HG03066 (cell line): Measurements from ENCODE around the gene CASKIN2.

Source experiments
- ATAC-seq: cut with Tn5 transposase; IDR thresholded peaks from one replicate; pipeline ENCODE4 v1.9.1; 2021; ENCODE audit warnings: low read depth; ENCODE audit not compliant: unreplicated experiment

CASKIN2 gene

DNA sequence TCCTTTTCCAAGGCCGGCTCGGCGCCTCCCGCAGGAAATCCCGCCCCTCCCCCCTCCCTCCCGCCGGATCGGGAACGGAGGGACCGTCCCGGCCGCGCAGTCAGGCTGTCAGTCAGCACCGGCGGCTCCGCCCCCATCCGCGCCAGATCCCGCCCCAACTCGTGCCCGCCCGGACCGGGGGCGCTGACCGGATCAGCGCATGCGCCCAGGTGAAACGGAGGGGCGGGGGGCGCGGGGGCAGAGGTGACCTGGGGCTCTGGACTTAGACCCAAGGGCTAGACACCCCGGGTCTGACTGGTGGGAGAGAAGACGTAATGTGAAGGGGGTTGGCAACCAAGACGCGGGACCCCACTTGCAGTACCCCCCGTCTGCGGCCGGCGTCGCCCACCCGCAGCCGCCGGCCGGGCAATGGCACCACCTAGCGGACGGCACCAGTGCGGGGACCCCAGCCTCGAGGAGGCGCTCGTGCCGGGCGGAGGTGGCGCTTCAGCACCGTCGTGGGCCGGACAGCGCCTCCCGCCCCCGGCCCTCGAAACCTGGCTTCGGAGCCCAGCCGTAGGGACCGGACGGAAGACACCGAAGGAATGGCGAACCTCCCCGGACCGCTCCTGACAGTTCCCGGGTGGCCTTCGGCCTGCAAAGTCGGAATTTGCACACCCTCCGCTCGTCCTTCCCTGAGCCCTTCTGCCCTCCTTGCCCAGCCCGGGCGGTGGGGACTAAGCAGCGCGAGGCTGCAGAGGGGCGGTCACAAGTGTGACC, at the start of gene CASKIN2:
Gene CASKIN2, minus strand, starts transcription at position 42 of the 759 bp plus-strand sequence. CDS start 1,733 bp downstream, outside the sequence.
- peak; percentile 39 for ATAC-seq

DNA sequence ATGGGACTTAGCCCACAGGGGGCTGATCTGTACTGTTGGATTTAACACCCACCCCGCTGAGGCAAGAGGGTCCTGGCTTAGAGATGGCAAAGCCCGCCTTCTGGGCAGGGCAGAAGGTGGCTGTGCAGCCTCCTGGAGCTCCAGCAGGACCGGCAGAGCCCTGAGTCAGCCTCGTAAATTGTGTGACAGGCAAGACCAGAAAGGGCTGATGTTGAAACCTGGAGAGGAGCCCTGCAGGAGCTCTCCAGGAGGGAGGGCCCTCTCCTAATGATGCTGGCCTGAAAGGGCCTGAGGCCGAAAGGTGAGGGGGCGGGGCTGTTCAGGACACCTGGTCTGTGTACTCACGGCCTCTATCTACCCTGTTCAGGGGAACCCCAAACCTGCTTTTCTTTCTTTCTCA, 49.7 kb upstream of the CASKIN2 start:
- ATAC-seq: no peak

- no peak for ATAC-seq
Observed at GRCh38 chr17:75564195-75564594, 48.9 kb upstream of the CASKIN2 start.

DNA sequence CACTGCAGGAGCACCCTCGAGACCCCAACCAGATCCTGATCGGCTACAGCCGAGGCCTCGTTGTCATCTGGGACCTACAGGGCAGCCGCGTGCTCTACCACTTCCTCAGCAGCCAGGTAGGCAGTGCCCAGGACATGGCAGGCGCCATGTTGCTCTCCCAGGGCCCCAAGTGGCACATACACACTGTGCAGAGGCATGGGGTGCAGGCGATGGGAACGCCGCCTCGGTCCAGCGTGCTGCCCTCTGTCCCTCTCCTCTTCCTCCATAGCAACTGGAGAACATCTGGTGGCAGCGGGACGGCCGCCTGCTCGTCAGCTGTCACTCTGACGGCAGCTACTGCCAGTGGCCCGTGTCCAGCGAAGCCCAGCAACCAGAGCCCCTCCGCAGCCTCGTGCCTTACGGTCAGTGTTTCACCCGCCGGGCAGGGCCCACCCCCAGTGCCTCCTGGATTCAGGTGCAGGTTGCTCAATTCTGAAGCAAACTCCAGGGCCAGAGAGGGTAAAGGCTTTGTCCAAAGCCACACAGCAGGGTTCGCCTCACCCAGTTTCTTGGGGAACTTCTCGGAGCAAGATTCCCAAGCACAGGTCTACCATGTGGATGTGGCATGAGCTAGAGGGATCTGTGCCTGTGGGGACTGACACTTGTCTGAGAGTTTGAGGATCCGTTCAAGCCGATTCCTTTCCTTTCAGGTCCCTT, 47.9 kb upstream of the CASKIN2 start:
- no peak for ATAC-seq

DNA sequence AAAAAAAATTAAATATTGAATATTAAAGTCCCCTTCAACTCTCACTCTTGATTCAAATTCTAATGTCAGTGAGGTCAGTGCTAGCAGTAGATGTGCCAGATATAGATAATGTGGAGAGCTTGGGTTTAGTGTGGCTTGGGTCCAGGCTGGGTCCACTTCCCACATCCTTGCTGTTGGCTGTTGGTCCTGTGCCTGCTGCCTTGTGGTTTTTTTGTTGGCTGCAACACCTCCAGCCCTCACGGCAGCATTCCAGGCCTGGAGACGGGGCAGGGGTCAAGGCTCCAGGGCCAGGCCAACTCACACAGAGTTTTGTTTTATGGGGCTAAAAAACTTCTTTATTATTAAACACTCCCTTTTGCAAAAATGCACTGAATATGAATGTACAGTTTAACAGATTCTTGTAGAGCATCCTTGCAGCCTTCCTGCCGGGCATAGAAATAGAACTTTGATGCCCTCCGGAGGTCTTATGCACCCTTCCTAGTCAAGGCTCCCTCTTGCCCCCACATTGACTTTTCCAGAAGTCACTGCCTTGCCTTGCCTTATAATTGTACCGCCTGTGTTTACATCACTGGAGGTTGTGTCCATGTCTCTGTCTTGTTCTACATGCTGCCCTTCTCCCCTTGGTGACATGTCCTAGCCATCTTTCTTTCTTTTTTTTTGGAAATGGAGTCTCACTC, 46.7 kb upstream of the CASKIN2 start:
- no peak for ATAC-seq

DNA sequence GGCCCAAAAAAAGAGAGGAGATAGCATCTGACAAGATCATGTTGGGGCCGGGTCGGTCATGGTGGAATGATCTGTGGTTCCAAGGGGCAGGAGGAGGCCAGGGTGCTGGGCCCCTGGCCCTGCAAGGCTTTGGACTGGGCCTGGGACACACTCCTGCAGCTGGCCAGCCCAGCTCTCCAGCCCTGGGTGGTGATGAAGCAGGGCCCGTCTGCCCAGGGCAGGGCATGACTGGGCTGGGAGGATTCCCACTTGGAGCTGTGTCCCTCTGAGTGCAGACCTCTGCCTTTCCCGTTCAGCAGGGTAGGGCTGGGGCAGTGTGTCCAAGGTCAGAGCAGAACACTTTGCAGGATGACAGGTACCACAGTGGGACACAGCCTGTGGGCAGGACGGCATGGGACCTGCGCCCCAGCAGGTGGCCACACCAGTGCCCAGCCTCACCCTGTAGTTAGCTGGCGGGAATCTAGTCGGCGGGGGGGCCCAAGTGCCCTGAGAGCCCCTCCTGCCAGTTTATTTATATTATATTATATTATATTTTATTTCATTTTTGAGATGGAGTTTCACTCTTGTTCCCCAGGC, 44.7 kb upstream of the CASKIN2 start:
- no peak for ATAC-seq

DNA sequence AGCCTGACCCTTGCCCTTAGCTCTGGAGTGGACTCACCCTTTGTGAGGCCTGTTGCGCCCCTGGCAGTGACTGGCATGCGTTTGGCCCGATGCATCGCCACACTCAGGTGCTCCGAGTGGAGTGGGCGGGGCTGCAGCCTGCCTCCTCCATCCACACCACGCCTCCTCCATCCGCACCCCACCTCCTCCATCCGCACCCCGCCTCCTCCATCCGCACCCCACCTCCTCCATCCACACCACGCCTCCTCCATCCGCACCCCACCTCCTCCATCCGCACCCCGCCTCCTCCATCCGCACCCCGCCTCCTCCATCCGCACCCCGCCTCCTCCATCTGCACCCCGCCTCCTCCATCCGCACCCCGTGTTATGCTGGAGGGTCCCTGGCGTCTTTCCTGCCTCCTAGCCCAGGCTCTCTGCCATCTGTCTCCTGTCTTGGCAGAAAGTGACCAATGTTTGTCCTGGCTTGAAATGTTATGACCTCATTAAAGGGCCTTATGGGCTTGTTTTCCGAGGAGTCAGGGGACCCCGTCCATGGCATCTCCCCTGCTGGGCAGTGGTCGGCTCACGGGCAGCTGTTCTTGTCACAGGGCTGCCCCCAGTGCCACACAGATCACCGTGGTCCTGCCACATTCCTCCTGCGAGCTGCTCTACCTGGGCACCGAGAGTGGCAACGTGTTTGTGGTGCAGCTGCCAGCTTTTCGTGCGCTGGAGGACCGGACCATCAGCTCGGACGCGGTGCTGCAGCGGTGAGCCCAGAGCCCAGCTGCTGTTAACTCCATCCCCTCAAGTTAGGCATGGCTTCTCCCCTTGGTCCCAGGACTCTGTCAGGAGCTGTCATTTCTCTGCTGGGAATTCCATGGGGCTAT, 43.6 kb upstream of the CASKIN2 start:
- no peak for ATAC-seq

GRCh38 chr17:75557852-75558665, 42.7 kb upstream of the CASKIN2 start:
- ATAC-seq: no peak

DNA sequence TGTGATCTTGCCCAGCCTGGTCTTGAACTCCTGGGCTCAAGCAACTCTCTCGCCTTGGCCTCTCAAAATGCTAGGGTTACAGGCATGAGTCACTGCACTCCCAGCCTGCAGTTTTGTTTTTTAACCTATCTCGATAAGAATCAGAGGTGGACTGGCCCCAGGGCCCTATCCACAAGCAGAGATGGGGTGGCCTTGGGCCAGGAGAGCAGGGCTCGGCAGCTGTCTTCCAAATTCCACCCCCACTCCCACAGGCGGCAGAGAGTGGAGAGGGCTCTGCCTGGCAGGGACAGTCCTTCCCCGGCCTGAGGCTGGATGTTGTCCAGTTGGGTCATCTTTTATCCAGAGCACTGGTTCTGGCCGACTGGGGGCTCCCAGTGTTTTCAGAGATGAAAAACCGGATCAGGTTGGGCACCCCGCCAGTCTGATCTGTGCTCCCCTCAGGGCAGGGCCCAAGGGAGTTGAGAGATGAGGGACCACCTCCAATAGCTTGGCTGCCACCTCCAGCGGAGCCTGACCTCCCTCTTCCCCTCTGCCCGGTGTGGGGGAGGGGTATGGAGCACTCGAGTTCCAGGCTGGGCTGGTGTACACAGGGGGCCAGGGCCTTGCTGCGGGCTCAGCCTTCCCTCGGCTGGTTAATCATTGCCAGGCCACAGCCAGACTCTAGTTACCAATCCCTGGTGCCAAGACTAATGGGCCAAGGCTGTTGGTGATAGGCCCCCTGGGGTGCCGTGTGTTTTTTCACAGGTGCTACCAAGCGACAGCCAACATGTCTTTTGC, 41.9 kb upstream of the CASKIN2 start:
- no peak for ATAC-seq

GRCh38 chr17:75555679-75556153, 40.4 kb upstream of the CASKIN2 start:
- no peak for ATAC-seq

DNA sequence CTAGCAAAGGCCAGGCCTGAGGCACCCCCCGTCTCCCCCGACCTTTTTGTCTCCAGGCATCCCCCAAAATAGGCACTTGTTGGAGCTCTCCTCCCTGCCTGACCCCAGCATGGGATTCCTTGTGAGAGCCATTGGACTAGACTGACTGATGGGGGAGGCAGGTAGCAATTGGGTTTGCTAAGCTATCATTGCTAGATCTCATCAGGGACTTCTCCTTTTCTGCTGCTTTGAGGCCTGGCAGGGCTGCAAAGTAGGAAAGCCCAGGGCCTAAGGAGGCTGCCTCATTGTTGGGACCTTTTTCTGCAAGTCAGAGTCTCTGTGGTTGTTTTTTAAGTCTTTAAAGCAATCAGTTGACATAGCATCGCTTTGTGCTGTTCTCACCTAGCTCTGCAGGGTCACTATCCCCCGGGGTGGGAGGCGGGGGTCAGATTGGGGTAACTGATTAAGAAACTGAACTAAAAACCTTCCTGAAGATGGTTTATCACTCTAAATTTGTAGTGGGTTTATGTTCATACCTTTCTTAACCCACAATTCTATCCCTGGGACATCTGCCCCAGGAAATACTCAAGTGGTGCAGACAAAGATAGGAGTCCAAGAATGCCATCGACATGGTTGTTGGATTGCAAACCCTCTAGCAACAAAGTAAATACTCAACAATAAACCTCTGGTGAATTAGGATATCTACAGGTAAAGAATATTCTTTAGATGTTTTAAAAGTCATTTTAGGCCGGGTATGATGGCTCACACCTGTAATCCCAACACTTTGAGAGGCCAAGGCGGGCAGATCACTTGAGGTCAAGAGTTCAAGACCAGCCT, 38.2 kb upstream of the CASKIN2 start:
- no peak for ATAC-seq

DNA sequence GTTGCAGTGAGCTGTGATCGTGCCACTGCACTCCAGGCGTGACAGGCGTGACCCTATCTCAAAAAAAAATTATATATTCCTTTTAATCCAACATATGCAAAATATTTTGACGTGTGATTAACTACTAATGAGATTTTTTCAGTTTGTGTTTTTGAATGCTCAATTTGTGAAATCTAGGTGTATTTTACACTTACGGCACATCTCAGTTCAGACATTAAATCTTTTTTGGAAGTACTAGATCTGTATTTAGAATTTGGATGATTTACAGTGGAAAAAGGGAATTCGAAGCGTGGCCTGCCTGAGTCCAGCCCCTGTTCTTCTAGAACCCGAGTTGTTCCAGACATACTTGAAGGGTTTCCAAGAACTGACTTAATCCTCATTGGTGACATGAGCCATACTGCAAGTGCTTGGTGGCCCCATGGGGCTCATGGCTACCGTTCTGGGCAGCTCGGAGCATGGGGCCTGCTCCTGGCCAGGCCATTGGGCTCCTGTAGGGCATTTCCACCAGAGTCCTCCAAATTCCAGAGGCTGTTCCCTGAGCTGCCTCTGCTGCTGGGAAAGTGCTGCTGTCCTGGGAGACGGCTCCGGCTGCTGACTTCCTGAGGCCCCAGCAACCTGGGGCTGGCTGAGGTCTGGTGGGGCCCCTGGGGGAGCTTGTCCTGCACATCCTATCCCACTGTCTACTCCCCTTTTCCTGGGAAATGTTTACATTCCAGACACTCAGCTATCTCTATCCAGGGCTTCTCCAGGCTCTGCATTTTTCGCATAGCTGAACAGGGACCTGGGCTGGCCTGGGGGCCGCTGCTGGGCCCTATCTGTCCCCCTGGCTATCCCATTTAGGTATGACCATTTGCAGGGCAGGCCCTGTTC, 37.3 kb upstream of the CASKIN2 start:
- no peak for ATAC-seq

DNA sequence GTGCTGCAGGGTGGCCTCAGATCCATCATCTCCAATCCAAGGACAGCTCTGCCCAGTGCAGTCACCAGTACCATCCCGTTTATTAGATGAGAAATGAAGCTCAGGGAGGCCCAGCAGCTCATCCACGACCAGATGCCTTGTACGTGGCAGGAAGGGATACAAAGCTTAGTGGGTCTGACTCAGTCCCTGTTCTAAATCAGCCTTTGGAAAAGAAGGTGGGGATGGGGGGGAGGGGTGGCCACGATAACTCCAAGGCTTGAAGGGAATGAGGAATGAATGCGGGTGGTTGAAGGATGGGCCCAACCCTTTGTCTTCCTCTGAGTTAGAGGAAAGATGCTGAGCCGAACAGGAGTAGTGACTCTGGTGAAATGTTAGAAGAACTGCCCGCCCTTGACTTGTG, 35.9 kb upstream of the CASKIN2 start:
- no peak for ATAC-seq

- ATAC-seq: no peak
Observed at GRCh38 chr17:75550139-75550465, 34.8 kb upstream of the CASKIN2 start.

DNA sequence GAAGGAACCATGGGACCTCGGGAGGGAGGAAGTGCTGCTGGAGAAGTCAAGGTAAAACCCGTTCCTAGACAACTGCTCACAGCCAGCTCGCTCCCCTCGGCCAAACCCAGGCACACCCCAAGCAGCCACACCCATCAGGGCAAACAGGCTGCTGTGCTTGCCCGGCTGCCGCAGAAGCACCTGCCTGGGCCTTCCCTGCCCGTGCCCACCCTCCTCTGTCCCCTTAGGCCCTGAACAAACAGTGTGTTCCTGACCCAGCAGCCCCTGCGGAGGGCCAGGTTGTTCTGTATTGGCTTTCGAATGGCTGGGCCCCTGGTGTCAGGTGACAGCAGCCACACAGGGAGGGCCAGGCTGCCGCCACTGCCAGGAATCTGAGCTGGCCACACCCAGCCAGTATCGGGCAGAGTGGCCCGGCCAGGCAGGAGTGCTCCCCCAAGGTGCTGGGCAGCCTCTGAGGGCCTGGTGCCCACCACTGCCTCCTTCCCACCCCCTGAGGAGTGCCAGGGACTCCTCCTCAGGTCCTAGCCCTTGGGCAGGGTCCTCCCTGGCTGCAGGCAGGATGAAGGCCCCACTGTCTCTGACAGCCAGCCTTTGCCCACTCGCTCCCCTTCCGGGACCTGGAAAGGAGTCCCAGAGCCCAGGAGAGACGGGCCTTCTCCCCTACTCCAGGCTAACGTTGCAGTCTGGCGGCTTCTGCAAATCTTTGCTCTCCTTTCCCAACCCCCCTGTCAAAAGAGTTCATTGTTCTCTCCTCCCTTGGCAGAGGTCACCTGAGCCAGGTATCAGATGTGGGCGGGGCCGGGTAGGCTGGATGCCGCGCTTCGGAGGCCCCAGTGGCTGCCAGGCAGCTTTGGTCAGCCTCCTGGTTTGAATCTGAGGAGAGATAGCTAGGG, 34.2 kb upstream of the CASKIN2 start:
- no peak for ATAC-seq

DNA sequence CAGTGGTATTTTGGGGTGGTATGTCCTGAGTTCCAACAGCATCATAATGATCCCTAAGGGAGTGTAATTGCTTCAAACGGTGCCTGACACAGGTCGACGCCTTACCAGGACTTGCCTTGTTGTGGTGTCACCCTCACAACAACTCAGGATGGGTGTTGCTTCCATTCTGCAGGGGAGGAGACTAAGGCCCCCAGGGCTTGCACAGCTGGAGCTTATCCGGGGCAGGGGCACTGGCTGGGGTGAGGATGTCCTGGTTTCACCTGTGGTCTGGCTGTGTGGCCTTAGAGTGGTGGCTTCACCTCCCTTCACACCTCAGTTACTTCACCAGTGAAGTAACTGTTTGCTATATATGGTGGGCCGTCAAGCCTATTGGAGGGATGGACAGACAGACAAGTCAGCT, 33.5 kb upstream of the CASKIN2 start:
- ATAC-seq: no peak
